ENCODE results near the gene PNKP.
A peak's percentile ranks its signal among the peaks of the same experiment; 100 is the strongest.

The PNKP gene

GRCh38 chr19:49866933-49867782, at the start of gene PNKP:
PNKP (minus strand) TSS chr19:49867576; CDS start chr19:49867204, 372 bp downstream.
- DNase-seq (ENCODE audit: low read depth in 2 of 2), result peak; percentile 87 to 88

GRCh38 chr19:49915271-49915670, 47.9 kb upstream of the PNKP start:
- no peak for DNase-seq (ENCODE audit: low read depth in 2 of 2)

GRCh38 chr19:49913720-49914119, 46.3 kb upstream of the PNKP start:
- DNase-seq (ENCODE audit: low read depth in 2 of 2), result no peak

- DNase-seq (ENCODE audit: low read depth in 2 of 2), result no peak
These were observed 45.7 kb upstream of the PNKP start for GRCh38 chr19:49912965-49913685.

GRCh38 chr19:49911381-49912145, 44.2 kb upstream of the PNKP start:
- DNase-seq (ENCODE audit: low read depth in 2 of 2), result no peak

GRCh38 chr19:49910179-49910578, 42.8 kb upstream of the PNKP start:
- no peak for DNase-seq (ENCODE audit: low read depth in 2 of 2)

GRCh38 chr19:49908480-49909420, 41.4 kb upstream of the PNKP start:
- no peak for DNase-seq (ENCODE audit: low read depth in 2 of 2)

GRCh38 chr19:49907745-49908446, 40.5 kb upstream of the PNKP start:
- DNase-seq (ENCODE audit: low read depth in 2 of 2), result no peak

GRCh38 chr19:49906879-49907564, 39.6 kb upstream of the PNKP start:
- no peak for DNase-seq (ENCODE audit: low read depth in 2 of 2)

- no peak for DNase-seq (ENCODE audit: low read depth in 2 of 2)
These were observed 36.8 kb upstream of the PNKP start for GRCh38 chr19:49904136-49904535.

GRCh38 chr19:49896863-49897621, 29.7 kb upstream of the PNKP start, which contains the start of gene IL4I1:
IL4I1 (minus strand) TSS chr19:49896887; CDS start chr19:49896160, 727 bp downstream.
- DNase-seq (ENCODE audit: low read depth in 2 of 2), result peak in 1 of 2 donors; percentile 56

GRCh38 chr19:49895566-49896297, 28.4 kb upstream of the PNKP start:
- peak; percentile 25 to 34 for DNase-seq (ENCODE audit: low read depth in 2 of 2)

GRCh38 chr19:49894879-49895565, 27.6 kb upstream of the PNKP start:
- peak in 1 of 2 donors; percentile 29 for DNase-seq (ENCODE audit: low read depth in 2 of 2)

- no peak for DNase-seq (ENCODE audit: low read depth in 2 of 2)
These were observed 26.8 kb upstream of the PNKP start for GRCh38 chr19:49894011-49894664.

- no peak for DNase-seq (ENCODE audit: low read depth in 2 of 2)
These were observed 25.3 kb upstream of the PNKP start for GRCh38 chr19:49892716-49893115.

GRCh38 chr19:49891393-49891792, 24.0 kb upstream of the PNKP start:
- DNase-seq (ENCODE audit: low read depth in 2 of 2), result no peak
